IPS-18a (cell line): ENCODE measurements around the gene MYO6.

ENCODE experiments used
- H3K27ac ChIP-seq: one replicate; pipeline ENCODE4 v1.5.1; 2013; ENCODE audit warnings: low read length
- H3K27me3 ChIP-seq: one replicate; pipeline ENCODE4 v1.6.1; 2013; ENCODE audit warnings: mild to moderate bottlenecking, low read length; ENCODE audit not compliant: control insufficient read depth, insufficient read depth
- H3K36me3 ChIP-seq: one replicate; pipeline ENCODE4 v1.6.1; 2013; ENCODE audit warnings: low read depth, low read length; ENCODE audit not compliant: control insufficient read depth
- H3K4me1 ChIP-seq: one replicate; pipeline ENCODE4 v1.6.1; 2013; ENCODE audit warnings: low read depth, low read length; ENCODE audit not compliant: control insufficient read depth
- H3K4me3 ChIP-seq: one replicate; pipeline ENCODE4 v1.5.1; 2013; ENCODE audit warnings: low read length
- H3K9ac ChIP-seq: one replicate; pipeline ENCODE4 v1.6.1; 2013; ENCODE audit warnings: mild to moderate bottlenecking, low read length, moderate library complexity
- H3K9me3 ChIP-seq: one replicate; pipeline ENCODE4 v1.6.1; 2013; ENCODE audit warnings: low read depth, low read length; ENCODE audit not compliant: control insufficient read depth

MYO6 gene

GRCh38 chr6:75963569-75963968 is 214.5 kb downstream of the MYO6 start:
- peaks cover 7% of the 10 kb centered on the region for H3K4me1 ChIP-seq
- no peak overlapping the region for H3K27ac ChIP-seq
- H3K27me3 ChIP-seq: no peaks in the 10 kb centered on the region
- H3K36me3 ChIP-seq: no peaks in the 10 kb centered on the region
- H3K4me3 ChIP-seq: no peak overlapping the region
- H3K9me3 ChIP-seq: no peaks in the 10 kb centered on the region
- no peak overlapping the region for H3K9ac ChIP-seq

GRCh38 chr6:75968143-75968542 is 219.1 kb downstream of the MYO6 start:
- Histone ChIP-seq H3K9ac (no peak overlapping the region), H3K4me3 (no peak overlapping the region), H3K4me1 (peaks cover 7% of the 10 kb centered on the region), H3K9me3 (no peaks in the 10 kb centered on the region), H3K27me3 (no peaks in the 10 kb centered on the region), H3K27ac (no peak overlapping the region), H3K36me3 (no peaks in the 10 kb centered on the region)
